ENCODE results near the gene PDSS2.
A peak's percentile ranks its signal among the peaks of the same experiment; 100 is the strongest.

DNA sequence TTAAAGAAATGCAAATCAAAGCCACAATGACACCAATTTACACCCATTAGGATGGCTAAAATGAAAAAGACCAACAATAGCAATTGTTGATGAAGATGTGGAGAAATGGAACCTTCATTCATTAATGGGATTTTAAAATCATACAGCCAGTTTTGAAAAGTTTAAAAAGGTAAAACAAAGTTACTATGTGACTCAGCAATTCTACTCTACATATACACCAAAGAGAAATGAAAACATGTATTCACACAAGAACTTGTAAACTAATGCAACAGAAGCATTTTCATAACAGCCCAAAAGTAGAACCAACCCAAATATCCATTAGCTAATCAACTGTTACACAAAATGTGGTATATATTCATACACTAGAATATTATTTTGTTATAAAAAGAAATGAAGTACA, 75.7 kb downstream of the PDSS2 start:
- TF ChIP-seq, protein P1, sequence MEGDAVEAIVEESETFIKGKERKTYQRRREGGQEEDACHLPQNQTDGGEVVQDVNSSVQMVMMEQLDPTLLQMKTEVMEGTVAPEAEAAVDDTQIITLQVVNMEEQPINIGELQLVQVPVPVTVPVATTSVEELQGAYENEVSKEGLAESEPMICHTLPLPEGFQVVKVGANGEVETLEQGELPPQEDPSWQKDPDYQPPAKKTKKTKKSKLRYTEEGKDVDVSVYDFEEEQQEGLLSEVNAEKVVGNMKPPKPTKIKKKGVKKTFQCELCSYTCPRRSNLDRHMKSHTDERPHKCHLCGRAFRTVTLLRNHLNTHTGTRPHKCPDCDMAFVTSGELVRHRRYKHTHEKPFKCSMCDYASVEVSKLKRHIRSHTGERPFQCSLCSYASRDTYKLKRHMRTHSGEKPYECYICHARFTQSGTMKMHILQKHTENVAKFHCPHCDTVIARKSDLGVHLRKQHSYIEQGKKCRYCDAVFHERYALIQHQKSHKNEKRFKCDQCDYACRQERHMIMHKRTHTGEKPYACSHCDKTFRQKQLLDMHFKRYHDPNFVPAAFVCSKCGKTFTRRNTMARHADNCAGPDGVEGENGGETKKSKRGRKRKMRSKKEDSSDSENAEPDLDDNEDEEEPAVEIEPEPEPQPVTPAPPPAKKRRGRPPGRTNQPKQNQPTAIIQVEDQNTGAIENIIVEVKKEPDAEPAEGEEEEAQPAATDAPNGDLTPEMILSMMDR (conservative IDR thresholded peaks at IDR 0.05; ENCODE audit: low read depth, low read length) = no peak
- 0 out of 2 replicates have a peak, but pooled peaks have one; percentile 2 for TF ChIP-seq MAFK (IDR thresholded peaks at IDR 0.05; ENCODE audit: low read depth, low read length)
- TF ChIP-seq POLR2A (IDR thresholded peaks at IDR 0.05; ENCODE audit: low read depth, low read length) = no peak
- no peak for TF ChIP-seq MAZ (IDR thresholded peaks at IDR 0.05; ENCODE audit: borderline replicate concordance, low read depth, low read length)
- TF ChIP-seq CEBPB (IDR thresholded peaks at IDR 0.05; ENCODE audit: low read depth, low read length) = no peak
- TF ChIP-seq, protein P2, sequence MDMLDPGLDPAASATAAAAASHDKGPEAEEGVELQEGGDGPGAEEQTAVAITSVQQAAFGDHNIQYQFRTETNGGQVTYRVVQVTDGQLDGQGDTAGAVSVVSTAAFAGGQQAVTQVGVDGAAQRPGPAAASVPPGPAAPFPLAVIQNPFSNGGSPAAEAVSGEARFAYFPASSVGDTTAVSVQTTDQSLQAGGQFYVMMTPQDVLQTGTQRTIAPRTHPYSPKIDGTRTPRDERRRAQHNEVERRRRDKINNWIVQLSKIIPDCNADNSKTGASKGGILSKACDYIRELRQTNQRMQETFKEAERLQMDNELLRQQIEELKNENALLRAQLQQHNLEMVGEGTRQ (IDR thresholded peaks at IDR 0.05; ENCODE audit: low read depth, low read length) = no peak
- TF ChIP-seq RFX5 (IDR thresholded peaks at IDR 0.05; ENCODE audit: low read depth, low read length) = no peak
- TF ChIP-seq NFE2L2 (IDR thresholded peaks at IDR 0.05; ENCODE audit: low read depth, low read length) = peak; percentile 79
- no peak for TF ChIP-seq SMC3 (IDR thresholded peaks at IDR 0.05; ENCODE audit: low read depth, low read length)
- no peak for TF ChIP-seq RCOR1 (IDR thresholded peaks at IDR 0.05; ENCODE audit: insufficient replicate concordance, low read length)

Data from IMR-90 (cell line).